IPS-18c (cell line): ENCODE results near the gene MADD.
"Not testable (repeated sequence)": the region's sequence is repeated elsewhere in the genome, so short reads cannot be mapped to it uniquely, and the experiment has no call there.

Source experiments
- H3K4me3 ChIP-seq: 2 replicates; pipeline ENCODE4 v1.7.0; 2013; ENCODE audit warnings: low read depth, mild to moderate bottlenecking, low read length, moderate library complexity; ENCODE audit not compliant: insufficient read depth
- H3K9me3 ChIP-seq: one replicate; pipeline ENCODE4 v1.6.1; 2013; ENCODE audit warnings: mild to moderate bottlenecking, low read length, moderate library complexity; ENCODE audit not compliant: control insufficient read depth, insufficient read depth

The MADD gene

DNA sequence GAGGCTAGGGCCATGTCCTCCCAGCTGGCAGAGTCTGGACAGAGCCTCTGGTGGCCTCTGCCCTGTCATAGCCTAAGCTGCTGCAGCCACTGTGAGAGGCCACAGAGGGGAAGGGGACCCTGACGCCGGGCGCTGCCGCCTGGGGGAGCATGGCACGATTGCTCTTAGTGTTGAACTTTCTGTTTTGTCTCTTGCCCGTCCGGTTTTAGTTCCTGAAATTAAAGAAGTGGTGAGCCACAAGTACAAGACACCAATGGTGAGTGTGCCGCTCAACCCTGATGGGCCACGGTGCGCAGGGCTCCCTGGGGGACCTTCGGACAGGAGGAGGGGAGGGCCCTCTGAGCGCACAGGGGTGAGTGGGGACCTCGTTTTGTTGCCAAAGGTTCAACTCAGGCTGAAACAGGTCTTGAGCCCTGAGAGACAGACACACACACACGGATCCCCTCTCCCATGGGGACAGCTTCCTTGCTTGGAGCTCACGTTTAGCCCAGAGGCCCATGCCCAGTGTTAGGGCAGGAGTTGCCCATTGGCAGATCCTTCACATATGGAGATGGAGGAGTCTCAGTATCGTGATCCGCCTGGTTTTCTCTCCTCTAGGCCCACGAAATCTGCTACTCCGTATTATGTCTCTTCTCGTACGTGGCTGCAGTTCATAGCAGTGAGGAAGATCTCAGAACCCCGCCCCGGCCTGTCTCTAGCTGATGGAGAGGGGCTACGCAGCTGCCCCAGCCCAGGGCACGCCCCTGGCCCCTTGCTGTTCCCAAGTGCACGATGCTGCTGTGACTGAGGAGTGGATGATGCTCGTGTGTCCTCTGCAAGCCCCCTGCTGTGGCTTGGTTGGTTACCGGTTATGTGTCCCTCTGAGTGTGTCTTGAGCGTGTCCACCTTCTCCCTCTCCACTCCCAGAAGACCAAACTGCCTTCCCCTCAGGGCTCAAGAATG, 58.8 kb downstream of the MADD start:
- Histone ChIP-seq H3K9me3 (no peaks in the 10 kb centered on the region), H3K4me3 (no peak overlapping the region)

DNA sequence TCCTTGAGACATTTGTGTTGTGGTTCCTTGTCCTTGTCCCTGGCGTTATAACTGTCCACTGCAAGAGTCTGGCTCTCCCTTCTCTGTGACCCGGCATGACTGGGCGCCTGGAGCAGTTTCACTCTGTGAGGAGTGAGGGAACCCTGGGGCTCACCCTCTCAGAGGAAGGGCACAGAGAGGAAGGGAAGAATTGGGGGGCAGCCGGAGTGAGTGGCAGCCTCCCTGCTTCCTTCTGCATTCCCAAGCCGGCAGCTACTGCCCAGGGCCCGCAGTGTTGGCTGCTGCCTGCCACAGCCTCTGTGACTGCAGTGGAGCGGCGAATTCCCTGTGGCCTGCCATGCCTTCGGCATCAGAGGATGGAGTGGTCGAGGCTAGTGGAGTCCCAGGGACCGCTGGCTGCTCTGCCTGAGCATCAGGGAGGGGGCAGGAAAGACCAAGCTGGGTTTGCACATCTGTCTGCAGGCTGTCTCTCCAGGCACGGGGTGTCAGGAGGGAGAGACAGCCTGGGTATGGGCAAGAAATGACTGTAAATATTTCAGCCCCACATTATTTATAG, 59.6 kb downstream of the MADD start:
- Histone ChIP-seq H3K4me3 (no peak overlapping the region), H3K9me3 (no peaks in the 10 kb centered on the region)

DNA sequence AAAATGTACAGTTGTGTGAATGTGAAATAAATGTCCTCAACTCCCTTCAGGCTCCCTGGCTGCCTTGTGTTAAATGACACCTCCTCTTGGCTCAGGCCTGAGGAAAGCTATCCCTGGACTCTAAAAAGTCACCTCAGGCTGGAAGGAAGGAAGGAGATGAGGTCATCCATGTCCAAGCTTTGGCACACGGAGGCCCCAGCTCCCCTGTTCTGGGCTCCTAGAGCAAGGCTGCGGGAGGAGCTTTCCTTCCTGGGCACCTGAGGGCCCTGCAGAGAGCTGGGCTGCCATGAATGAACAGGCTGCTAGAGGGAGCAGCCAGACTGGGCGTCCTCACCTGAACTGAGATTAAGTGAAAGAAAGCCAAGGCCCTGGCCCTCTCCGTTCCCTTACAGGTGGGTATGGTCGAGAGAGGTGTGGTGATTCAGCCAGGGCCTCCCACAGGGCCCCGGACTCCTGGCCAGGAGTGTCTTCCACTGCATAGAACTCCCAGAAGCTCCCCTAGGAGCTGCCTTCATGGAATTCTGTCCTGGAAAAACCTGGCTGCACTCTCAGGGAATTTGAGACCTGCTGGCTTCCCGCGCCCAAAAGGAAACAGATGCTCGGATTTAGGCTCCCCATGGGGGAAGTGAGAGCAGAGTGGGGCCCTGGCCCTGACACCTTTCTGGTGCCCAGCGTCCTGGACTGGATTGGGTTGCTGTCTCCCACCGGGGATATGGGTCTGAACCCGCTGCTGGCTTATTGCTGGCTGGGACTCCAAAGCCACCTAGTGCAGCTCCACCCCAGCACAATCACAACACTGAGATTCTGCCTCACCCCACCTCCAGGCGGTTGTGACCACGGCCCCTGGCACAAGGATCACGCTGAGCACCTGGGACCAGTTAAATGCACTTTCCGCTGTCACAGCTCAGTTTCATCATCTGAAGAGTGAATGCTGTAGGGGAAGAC, 60.3 kb downstream of the MADD start:
- Histone ChIP-seq H3K9me3 (no peaks in the 10 kb centered on the region), H3K4me3 (no peak overlapping the region)

DNA sequence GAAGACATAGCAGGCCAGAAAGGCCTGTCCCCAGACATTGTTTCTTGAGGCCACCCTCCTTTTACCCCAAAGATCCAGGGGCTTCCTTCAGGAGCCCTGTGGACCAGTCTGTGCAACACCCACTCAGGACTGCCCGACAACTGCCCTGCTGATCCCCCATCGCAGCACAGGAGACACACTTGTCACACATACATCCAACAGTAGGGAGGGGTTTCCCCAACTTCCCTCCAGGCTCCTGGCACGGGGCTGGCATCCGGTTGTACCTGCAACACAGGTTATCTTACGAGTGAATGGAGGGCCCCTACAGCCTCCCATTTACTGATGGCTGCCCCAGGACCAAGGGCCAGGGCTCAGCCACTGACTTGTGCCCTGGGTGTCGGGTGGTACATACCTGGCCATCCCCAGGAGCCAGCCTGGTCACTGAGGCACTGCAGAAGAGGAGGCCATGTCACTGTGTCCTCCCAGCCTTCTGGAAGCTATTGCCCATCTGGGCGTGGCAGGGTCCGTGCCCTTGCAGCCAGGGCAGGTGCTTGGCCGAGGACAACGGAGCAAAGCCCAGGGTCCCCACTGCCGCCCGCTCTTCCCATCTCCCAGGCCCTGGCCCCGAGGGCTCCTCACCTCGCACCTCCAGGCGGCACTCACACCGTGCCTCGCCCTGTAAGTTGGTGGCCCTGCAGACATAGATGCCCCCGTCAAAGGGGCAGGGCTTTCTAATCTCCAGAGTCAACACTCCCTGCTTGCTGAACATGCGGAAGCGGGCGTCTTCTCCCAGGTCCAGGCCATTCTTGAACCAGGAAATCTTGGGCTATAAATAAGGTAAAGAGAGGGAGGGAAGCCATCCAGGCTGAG, 61.7 kb downstream of the MADD start:
- Histone ChIP-seq H3K9me3 (no peaks in the 10 kb centered on the region), H3K4me3 (no peak overlapping the region)

DNA sequence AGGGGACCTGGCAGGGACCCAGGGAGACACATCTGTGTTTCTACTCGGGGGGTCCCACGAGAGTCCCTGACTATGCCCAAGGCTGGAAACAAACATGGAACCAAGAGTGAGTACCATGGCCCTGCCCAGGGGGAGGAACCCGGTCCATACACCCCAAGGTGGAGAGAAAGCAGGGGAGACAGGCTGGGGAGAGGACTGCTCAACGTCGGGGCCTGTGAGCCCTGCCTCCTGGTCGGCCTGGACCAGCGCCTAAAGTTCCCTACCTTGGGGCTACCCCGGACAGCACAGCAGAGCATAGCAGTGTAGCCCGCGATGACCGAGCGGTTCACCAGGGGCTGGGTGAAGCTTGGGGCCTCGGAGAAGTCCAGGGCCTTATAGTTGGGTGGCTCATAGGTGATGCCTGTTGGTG, 62.4 kb downstream of the MADD start:
- no peak overlapping the region for H3K4me3 ChIP-seq
- H3K9me3 ChIP-seq = no peaks in the 10 kb centered on the region

DNA sequence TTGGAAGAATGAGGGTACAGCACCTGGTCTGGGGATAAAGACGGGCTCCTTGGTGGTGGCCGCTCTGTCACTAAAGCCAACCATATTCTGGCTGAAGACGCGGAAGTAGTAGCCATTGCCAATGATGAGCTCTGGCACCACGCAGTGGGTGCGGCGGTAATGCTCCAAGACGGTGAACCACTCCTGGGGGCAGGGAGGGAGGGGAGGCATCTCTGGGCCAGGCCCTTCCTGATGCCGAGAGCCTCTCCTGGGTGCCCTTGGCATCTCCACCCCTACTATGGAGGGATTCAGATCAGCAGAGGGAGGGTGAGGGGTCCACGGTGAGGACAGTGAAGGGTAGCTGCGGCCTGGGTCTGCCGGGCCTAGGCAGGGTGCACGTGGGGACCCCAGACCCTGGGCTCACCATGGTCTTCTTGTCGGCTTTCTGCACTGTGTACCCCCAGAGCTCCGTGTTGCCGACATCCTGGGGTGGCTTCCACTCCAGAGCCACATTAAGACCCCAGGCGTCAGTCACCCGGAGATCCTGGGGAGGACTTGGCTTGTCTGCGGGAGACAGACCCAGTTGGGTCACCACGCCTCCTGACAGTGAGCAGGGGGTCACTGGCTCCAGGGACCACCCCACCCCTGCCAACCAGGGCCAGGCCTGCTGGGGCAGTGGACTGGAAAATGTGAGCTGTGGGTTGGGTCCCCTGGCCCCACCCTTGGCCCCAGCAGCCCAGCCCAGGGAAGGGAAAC, 63.0 kb downstream of the MADD start:
- H3K9me3 ChIP-seq = no peaks in the 10 kb centered on the region

DNA sequence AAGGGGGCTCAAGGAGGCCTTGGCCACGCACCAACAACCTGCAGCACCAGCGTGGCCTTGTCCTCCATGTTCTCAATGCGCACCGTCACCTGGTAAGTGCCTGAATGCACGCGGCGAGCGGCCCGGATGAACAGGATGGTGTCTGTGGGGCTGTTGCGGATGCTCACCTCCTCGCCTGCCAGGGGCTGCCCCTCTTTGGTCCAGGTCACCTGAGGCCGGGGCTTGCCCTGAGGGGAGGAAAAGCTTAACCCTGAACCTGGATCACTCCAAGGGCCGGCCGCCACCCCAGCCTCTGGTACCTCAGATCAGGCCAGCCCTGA, 63.6 kb downstream of the MADD start:
- Histone ChIP-seq H3K4me3 (no peak overlapping the region), H3K9me3 (no peaks in the 10 kb centered on the region)

More for the DNA sequence above, 63.0 kb downstream of the MADD start:
- no peak overlapping the region for H3K4me3 ChIP-seq

DNA sequence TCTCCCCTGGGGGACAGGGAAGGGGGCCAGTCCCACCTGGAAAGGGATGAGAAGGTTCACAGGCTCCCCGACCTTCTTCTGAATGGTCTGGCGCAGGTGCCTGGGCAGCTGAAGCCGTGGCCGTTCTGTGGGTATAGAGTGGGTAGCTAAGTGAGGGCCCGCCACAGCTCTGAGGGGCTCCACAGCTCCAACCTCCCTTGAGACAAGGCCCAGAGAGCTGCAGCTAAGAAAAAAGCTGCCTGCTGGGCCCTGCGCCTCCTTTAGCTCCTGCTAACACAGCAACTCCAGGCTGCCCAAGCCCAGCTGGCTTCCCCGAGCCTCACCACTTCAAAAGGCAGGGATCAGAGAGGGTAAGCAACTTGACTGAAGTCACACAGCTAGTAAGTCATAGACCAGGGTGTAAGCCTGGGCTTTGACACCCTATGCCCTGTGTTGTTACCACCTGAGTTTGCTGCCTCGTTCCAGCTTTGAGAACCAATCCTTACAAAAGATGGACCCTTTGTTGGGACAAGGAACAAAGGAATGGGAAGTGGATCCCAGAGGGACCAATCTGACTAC, 64.0 kb downstream of the MADD start:
- Histone ChIP-seq H3K4me3 (no peak overlapping the region), H3K9me3 (no peaks in the 10 kb centered on the region)

DNA sequence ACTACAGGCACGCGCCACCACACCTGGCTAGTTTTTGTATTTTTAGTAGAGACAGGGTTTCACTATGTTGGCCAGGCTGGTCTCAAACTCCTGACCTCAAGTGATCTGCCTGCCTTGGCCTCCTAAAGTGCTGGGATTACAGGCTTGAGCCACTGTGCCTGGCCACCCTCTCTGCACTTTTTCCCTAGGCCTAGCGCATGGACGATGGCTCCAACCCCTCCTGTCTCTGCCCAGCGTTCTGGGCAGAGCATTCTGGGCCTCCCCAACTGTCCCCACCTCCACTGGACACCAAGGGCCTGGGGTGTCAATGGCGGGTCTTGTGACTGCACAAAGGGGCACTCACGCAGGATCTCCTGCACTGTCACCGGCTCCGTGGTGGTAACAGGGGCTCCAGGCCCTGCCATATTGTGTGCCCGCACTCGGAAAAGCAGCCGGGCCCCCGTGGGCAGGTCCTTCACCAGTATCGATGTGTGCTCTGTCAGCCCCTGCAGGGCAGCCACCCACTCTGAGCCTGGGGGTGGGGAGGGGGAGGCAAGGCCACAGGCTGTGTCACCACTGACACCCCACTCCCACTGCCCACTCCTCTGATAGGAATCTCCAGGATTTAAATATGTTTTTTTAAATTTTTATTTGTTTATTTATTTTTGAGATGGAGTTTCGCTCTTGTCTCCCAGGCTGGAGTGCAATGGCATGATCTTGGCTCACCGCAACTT, 64.9 kb downstream of the MADD start:
- not testable (repeated sequence) for H3K9me3 ChIP-seq

DNA sequence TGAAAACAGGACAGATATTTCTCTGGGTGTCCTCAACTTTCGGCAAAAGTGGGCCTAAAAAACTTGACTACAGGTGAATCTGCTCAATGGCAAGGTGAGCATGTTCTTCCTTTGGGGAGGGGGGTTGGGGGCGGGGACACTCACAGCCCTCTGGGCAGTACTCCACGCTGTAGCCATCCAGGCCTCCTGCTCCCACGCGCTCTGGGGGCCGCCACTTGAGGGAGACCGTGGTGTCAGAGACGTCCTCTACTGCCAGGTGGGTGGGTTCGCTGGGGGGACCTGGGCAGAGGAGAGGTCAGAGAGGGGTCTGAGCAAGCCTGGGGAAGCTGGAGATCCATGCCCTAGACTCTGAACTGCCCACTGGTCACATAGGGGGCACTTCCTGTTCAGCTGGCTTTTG, 65.8 kb downstream of the MADD start:
- Histone ChIP-seq H3K9me3 (no peaks in the 10 kb centered on the region), H3K4me3 (no peak overlapping the region)

More for the DNA sequence above, 64.9 kb downstream of the MADD start:
- H3K4me3 ChIP-seq = not testable (repeated sequence)

DNA sequence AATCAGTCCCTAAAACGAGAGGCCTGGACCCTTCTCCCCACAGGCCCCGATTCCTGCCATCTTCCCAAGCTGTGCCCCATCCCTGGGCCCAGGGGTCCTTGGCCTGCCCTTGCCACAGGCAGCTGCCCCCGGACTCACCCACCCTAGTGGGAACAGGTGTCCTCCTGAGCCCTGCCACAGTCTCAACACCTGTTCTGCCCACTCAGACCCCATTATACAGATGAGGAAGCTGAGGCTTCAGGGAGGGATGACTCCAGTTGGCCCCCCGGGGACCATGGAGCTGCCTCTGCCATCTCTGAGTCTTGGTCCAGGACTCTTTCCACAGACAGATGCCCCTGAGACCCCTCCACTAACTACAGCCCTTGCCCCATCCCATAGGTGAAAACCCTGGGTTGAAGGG, 66.7 kb downstream of the MADD start:
- H3K9me3 ChIP-seq = no peaks in the 10 kb centered on the region

DNA sequence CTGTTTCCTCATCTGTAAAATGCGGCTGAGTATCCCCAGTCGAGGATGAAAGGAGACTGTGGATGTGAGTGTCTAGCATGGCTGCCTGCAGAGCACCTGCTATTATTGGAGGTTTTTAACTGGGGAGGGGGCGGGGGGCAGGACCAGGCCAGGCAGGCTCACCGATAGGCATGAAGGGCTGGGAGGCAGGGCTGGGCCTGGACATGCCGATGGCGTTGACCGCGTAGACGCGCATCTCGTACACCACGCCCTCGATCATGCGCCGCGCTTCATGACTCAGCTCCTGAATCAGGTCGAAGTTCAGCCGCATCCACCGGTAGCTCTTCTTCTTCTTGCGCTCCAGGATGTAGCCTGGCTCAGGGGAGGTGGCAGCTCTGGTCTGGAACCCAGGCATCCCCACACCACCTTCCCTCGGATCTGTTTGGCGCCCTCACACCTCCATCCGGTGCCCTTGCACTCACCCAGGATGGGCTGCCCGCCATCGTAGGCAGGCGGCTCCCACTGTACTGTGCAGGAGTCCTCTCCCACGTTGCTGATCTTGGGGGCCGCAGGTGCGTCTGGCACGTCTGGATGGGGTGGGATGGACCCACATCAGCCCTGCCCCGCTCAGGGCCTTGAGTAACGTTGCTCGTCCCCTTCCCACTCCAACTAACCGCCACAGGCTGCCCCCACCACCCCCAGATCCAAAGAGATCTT, 67.4 kb downstream of the MADD start:
- Histone ChIP-seq H3K9me3 (no peaks in the 10 kb centered on the region), H3K4me3 (no peak overlapping the region)

More for the DNA sequence above, 66.7 kb downstream of the MADD start:
- no peak overlapping the region for H3K4me3 ChIP-seq

DNA sequence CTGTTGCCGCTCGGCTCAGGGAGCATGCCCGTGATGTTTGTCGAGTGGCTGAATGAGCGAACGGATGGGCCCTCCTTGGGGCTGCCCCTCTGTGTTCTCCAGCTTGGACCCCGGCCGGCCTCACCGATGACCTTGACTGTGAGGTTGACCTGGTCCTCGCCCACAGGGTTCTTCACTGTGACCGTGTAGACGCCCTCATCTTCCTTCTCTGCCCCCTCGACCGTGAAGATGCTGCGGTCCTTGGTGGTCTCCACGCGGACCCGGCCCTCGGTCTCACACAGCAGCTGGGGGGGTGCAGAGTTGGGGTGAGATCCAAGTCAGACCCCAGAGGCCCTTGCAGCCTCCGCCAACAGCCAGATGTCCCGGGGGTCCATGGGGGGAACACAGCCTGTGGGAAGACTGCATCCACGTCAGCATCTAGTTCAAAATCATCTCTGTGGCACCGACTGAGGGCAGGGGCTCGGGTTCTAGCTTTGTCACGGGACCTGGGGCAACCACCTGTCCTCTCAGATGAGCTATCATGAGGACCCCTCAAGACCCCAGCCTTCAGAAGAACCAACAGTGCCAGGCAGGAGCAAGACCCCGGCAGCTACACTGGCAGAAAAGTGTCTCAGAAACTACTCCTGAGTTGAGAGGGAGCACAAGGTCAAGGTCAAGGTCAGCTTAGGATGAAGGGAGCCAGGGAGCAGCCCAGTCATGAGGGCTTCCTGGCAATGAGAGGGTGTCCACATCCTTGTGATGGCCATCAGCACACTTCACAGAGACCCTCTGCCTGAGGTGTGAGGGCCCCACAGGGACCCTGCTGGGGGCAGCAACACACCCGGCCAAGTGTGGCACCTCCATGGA, 68.7 kb downstream of the MADD start:
- H3K4me3 ChIP-seq = no peak overlapping the region
- H3K9me3 ChIP-seq = no peaks in the 10 kb centered on the region

DNA sequence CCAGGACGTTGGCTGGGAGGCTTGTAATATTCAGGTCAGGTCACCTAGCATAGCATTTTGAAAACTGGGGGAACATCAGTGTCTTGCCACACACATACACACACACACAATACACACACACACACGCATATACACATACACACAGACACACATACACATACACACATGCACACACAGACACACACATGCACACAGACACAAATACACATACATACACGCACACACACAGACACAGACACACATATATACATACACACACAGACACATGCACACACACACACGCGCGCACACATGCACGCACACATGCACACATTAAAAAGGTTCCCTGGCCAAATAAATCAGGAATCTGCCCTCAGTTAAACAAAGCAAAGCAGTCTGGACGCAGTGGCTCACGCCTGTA, 70.1 kb downstream of the MADD start:
- no peaks in the 10 kb centered on the region for H3K9me3 ChIP-seq
- H3K4me3 ChIP-seq = no peak overlapping the region
